WTC11 (cell line): Measurements from ENCODE around the gene VKORC1. TPM values are rescaled to one million over a fixed set of nuclear protein-coding genes. Genes with fewer than 3 reads are reported as not detected.

ENCODE experiments used
- ATAC-seq: fragments of 200-7000 bp; cut with Tn5 transposase; 2 replicates; pipeline ENCODE4 v1.10.0; 2021; ENCODE audit warnings: mild to moderate bottlenecking, moderate library complexity
- CTCF ChIA-PET: fragments of 300-600 bp; sonication (Branson Sonifier 250); formaldehyde crosslinking; loops from one replicate; lab custom pipeline; 2021; ENCODE audit warnings: antibody characterized with exemption; lab: Charles Lee
- POLR2A ChIA-PET: fragments of 350-600 bp; sonication (Branson Sonifier 250); formaldehyde crosslinking; loops from one replicate; lab custom pipeline; 2021; ENCODE audit warnings: antibody characterized with exemption; lab: Charles Lee
- DNase-seq: peaks from one replicate; pipeline ENCODE4 v3.0.0; 2021; ENCODE audit warnings: low spot score
- H3K27ac Mint-ChIP-seq: 2 replicates; pipeline ENCODE4 v1.8.0; 2021; ENCODE audit warnings: mixed read lengths
- H3K27me3 Mint-ChIP-seq: 2 replicates; pipeline ENCODE4 v1.8.0; 2021; ENCODE audit warnings: low read depth, mild to moderate bottlenecking, moderate library complexity, mixed read lengths
- H3K36me3 Mint-ChIP-seq: 2 replicates; pipeline ENCODE4 v1.8.0; 2021; ENCODE audit warnings: mixed read lengths
- H3K4me1 Mint-ChIP-seq: 2 replicates; pipeline ENCODE4 v1.8.0; 2022; ENCODE audit warnings: mixed read lengths
- H3K4me3 Mint-ChIP-seq: 2 replicates; pipeline ENCODE4 v1.8.0; 2021; ENCODE audit warnings: mild to moderate bottlenecking, moderate library complexity, mixed read lengths
- H3K9me3 Mint-ChIP-seq: 2 replicates; pipeline ENCODE4 v1.8.0; 2021; ENCODE audit warnings: mixed read lengths
- AFF4 ChIP-seq: sonication (generic); formaldehyde crosslinking; IDR thresholded peaks from 2 replicates; pipeline ENCODE4 v1.8.1; 2023; ENCODE audit warnings: mild to moderate bottlenecking, missing genetic modification reagents, borderline replicate concordance
- AR ChIP-seq: fragments of 250-450 bp; sonication (Bioruptor Pico); IDR thresholded peaks from 2 replicates; pipeline ENCODE4 v1.9.0; 2021; ENCODE audit warnings: mild to moderate bottlenecking
- ATF6 ChIP-seq: sonication (generic); formaldehyde crosslinking; IDR thresholded peaks from 2 replicates; pipeline ENCODE4 v1.8.1; 2023; ENCODE audit warnings: mild to moderate bottlenecking, missing genetic modification reagents
- CBFB ChIP-seq: sonication (generic); formaldehyde crosslinking; IDR thresholded peaks from 2 replicates; pipeline ENCODE4 v1.8.1; 2022; ENCODE audit warnings: mild to moderate bottlenecking, low read depth, missing genetic modification reagents
- CDX4 ChIP-seq: fragments of 250-450 bp; sonication (Bioruptor Pico); IDR thresholded peaks from 2 replicates; pipeline ENCODE4 v1.9.0; 2021; ENCODE audit warnings: moderate library complexity, mild to moderate bottlenecking, inconsistent platforms, borderline replicate concordance
- CREM ChIP-seq: sonication (generic); formaldehyde crosslinking; IDR thresholded peaks from 2 replicates; pipeline ENCODE4 v1.8.1; 2022; ENCODE audit warnings: mild to moderate bottlenecking, missing genetic modification reagents, moderate library complexity
- E2F5 ChIP-seq: sonication (generic); formaldehyde crosslinking; IDR thresholded peaks from 2 replicates; pipeline ENCODE4 v1.8.1; 2022; ENCODE audit warnings: mild to moderate bottlenecking, moderate library complexity, missing genetic modification reagents
- FOXJ3 ChIP-seq: sonication (generic); formaldehyde crosslinking; IDR thresholded peaks from 2 replicates; pipeline ENCODE4 v1.9.0; 2021; ENCODE audit warnings: missing genetic modification reagents, mild to moderate bottlenecking, borderline replicate concordance
- FOXK1 ChIP-seq: sonication (generic); formaldehyde crosslinking; IDR thresholded peaks from 2 replicates; pipeline ENCODE4 v1.8.0; 2022; ENCODE audit warnings: mild to moderate bottlenecking, moderate library complexity, missing genetic modification reagents
- FOXP1 ChIP-seq: sonication (generic); formaldehyde crosslinking; IDR thresholded peaks from 2 replicates; pipeline ENCODE4 v1.8.0; 2022; ENCODE audit warnings: missing genetic modification reagents, mild to moderate bottlenecking, moderate library complexity, borderline replicate concordance
- GABPB1 ChIP-seq: sonication (generic); formaldehyde crosslinking; IDR thresholded peaks from 2 replicates; pipeline ENCODE4 v1.8.1; 2023; ENCODE audit warnings: mild to moderate bottlenecking, missing genetic modification reagents
- HMGXB4 ChIP-seq: sonication (generic); formaldehyde crosslinking; IDR thresholded peaks from 2 replicates; pipeline ENCODE4 v1.8.1; 2023; ENCODE audit warnings: mild to moderate bottlenecking, moderate library complexity, missing genetic modification reagents
- JAZF1 ChIP-seq: fragments of 250-450 bp; sonication (Bioruptor Pico); IDR thresholded peaks from 2 replicates; pipeline ENCODE4 v1.9.0; 2021; ENCODE audit warnings: moderate library complexity, mild to moderate bottlenecking, inconsistent platforms
- NFE2L1 ChIP-seq: sonication (generic); formaldehyde crosslinking; IDR thresholded peaks from 2 replicates; pipeline ENCODE4 v1.8.1; 2023; ENCODE audit warnings: missing genetic modification reagents
- NFYB ChIP-seq: sonication (generic); formaldehyde crosslinking; conservative IDR thresholded peaks from 2 replicates; pipeline ENCODE4 v1.8.0; 2022; ENCODE audit warnings: low read depth, missing genetic modification reagents
- NR1H2 ChIP-seq: sonication (generic); formaldehyde crosslinking; IDR thresholded peaks from 2 replicates; pipeline ENCODE4 v1.9.0; 2021; ENCODE audit warnings: mild to moderate bottlenecking, moderate library complexity, missing genetic modification reagents
- NR2C2 ChIP-seq: sonication (generic); formaldehyde crosslinking; IDR thresholded peaks from 2 replicates; pipeline ENCODE4 v1.8.0; 2022; ENCODE audit warnings: mild to moderate bottlenecking, missing genetic modification reagents
- NR3C1 ChIP-seq: sonication (generic); formaldehyde crosslinking; conservative IDR thresholded peaks from 2 replicates; pipeline ENCODE4 v1.8.1; 2023; ENCODE audit warnings: low read depth, mild to moderate bottlenecking, missing genetic modification reagents
- PRRX2 ChIP-seq: fragments of 250-450 bp; sonication (Bioruptor Pico); IDR thresholded peaks from 2 replicates; pipeline ENCODE4 v1.8.0; 2021; ENCODE audit warnings: mild to moderate bottlenecking
- SP1 ChIP-seq: sonication (generic); formaldehyde crosslinking; conservative IDR thresholded peaks from 2 replicates; pipeline ENCODE4 v1.8.1; 2022; ENCODE audit warnings: missing genetic modification reagents
- ZNF232 ChIP-seq: sonication (generic); formaldehyde crosslinking; IDR thresholded peaks from 2 replicates; pipeline ENCODE4 v1.8.0; 2022; ENCODE audit warnings: mild to moderate bottlenecking, missing genetic modification reagents
- ZNF317 ChIP-seq: sonication (generic); formaldehyde crosslinking; IDR thresholded peaks from 2 replicates; pipeline ENCODE4 v1.8.1; 2023; ENCODE audit warnings: low read depth, mild to moderate bottlenecking, moderate library complexity, missing genetic modification reagents, borderline replicate concordance
- ZNF512 ChIP-seq: sonication (generic); formaldehyde crosslinking; IDR thresholded peaks from 2 replicates; pipeline ENCODE4 v1.8.1; 2022; ENCODE audit warnings: missing genetic modification reagents, borderline replicate concordance
- total RNA-seq: library from RNA; stranded (reverse); gene quantifications from 3 replicates; pipeline ENCODE4 v1.2.3, GENCODE V29; 2021

VKORC1 gene
- total RNA-seq, 1 experiment from 2014 or later, result 85.7 TPM

GRCh38 chr16:31073970-31074813, 20.4 kb downstream of the VKORC1 start, which contains the start of the genes ZNF646 and ZNF668:
Gene ZNF646 (plus strand): TSS chr16:31074422. CDS start chr16:31076325, 1,903 bp downstream.
Gene ZNF668 (minus strand): TSS chr16:31074240. CDS start chr16:31064459, 9,781 bp downstream.
- peaks cover 19% of the 10 kb centered on the region for H3K4me1 Mint-ChIP-seq
- CTCF ChIA-PET, result interaction anchor here (1.0 to 2.4 kb wide), 12 partner anchors 19 to 386 kb away, joined by 3 to 22 read pairs (median 7); partner anchors contain the start of genes HSD3B7, VKORC1 and ZNF843
- H3K36me3 Mint-ChIP-seq, result peaks cover 19% of the 10 kb centered on the region
- POLR2A ChIA-PET, result interaction anchor here (0.5 to 1.7 kb wide), 15 partner anchors 10 to 1297 kb away, joined by 3 to 13 read pairs (median 5); partner anchors contain the start of genes FUS, HSD3B7, KAT8 and PRSS8
- peak; percentile 97 for DNase-seq
- H3K27me3 Mint-ChIP-seq, result no peaks in the 10 kb centered on the region
- H3K27ac Mint-ChIP-seq, result peak within 1 kb of the TSS; percentile 95
- peak within 1 kb of the TSS; percentile 99 for H3K4me3 Mint-ChIP-seq
- peak; percentile 86 for ATAC-seq
- no peaks in the 10 kb centered on the region for H3K9me3 Mint-ChIP-seq
- TF ChIP-seq NFE2L1 (CRISPR knock-in tag) (peak; percentile 87; the same call in 1 of the 2 replicates), JAZF1 (CRISPR knock-in tag) (no peak), ZNF232 (CRISPR knock-in tag) (no peak), E2F5 (CRISPR knock-in tag) (peak; percentile 85; the same call in 1 of the 2 replicates), FOXJ3 (CRISPR knock-in tag) (no peak), NFYB (CRISPR knock-in tag) (no peak), PRRX2 (CRISPR knock-in tag) (no peak), ZNF512 (CRISPR knock-in tag) (no peak), NR1H2 (CRISPR knock-in tag) (no peak), CREM (CRISPR knock-in tag) (peak; percentile 89), SP1 (CRISPR knock-in tag) (peak; percentile 98), FOXK1 (CRISPR knock-in tag) (peak; percentile 98), ZNF317 (CRISPR knock-in tag) (no peak), FOXP1 (CRISPR knock-in tag) (peak; percentile 80; the same call in 1 of the 2 replicates), CDX4 (CRISPR knock-in tag) (no peak), AR (no peak), ATF6 (CRISPR knock-in tag) (no peak), CBFB (CRISPR knock-in tag) (no peak), HMGXB4 (CRISPR knock-in tag) (peak; percentile 40; the same call in 1 of the 2 replicates), NR3C1 (CRISPR knock-in tag) (no peak), AFF4 (no peak), NR2C2 (CRISPR knock-in tag) (no peak), GABPB1 (CRISPR knock-in tag) (peak; percentile 93)
